ENCODE measurements around the gene SHF.

The SHF gene

DNA sequence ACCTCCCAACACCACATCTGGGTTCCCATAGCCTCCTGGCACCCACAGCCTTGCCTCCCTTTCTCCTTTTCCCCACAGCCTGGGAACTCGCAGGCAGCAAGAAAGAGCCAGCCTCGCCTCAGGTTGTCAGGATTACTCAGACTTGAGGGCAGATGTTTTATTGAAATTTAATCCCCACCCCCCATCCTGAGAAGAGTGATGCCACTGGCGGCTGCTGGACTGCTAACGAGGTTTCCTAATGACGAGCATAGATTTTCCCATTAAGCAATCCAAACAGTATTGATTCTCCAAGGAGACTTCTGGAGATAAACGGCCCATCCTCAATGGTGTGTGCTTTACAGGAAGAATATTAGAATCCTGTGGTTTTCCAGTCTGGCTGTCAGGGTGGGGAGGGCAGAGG is 13.7 kb downstream of the SHF start:
- no peaks in the 10 kb centered on the region for H3K79me2 ChIP-seq (ENCODE audit: control insufficient read depth, low read length)
- H4K20me1 ChIP-seq (ENCODE audit: control insufficient read depth, insufficient read depth, low read depth, low read length), result no peaks in the 10 kb centered on the region
- H3K4me1 ChIP-seq (ENCODE audit: control insufficient read depth, low read length), result peaks cover 10% of the 10 kb centered on the region
- H3K27me3 ChIP-seq (ENCODE audit: control insufficient read depth, low read length), result no peaks in the 10 kb centered on the region
- no peak overlapping the region for H3K27ac ChIP-seq (ENCODE audit: low read depth, low read length)
- H3K9me3 ChIP-seq (ENCODE audit: control insufficient read depth, insufficient read depth, low read length), result no peaks in the 10 kb centered on the region
- H3K4me2 ChIP-seq (ENCODE audit: low read length), result no peak overlapping the region
- H3K36me3 ChIP-seq (ENCODE audit: control insufficient read depth, low read length), result no peaks in the 10 kb centered on the region
- H3K9me2 ChIP-seq (replicated peaks; ENCODE audit: control insufficient read depth, low read length), result no peaks in the 10 kb centered on the region
- TF ChIP-seq EZH2phosphoT487 (IDR thresholded peaks at IDR 0.05; ENCODE audit: borderline replicate concordance, low read length) (no peak), CTCF (IDR thresholded peaks at IDR 0.05; ENCODE audit: low read depth, low read length, poor library complexity, severe bottlenecking) (no peak)
- H3K4me3 ChIP-seq (ENCODE audit: low read length), result no peak overlapping the region
- 0 out of 2 replicates have a peak, but pooled peaks cover 5% of the 10 kb centered on the region for H3F3A ChIP-seq (ENCODE audit: control insufficient read depth, insufficient read depth)

- Histone ChIP-seq H3K36me3 (ENCODE audit: control insufficient read depth, low read length) (no peaks in the 10 kb centered on the region), H4K20me1 (ENCODE audit: control insufficient read depth, insufficient read depth, low read depth, low read length) (no peaks in the 10 kb centered on the region), H3K9me3 (ENCODE audit: control insufficient read depth, insufficient read depth, low read length) (no peaks in the 10 kb centered on the region), H3K4me3 (ENCODE audit: low read length) (no peak overlapping the region), H3K27me3 (ENCODE audit: control insufficient read depth, low read length) (no peaks in the 10 kb centered on the region), H3K4me2 (ENCODE audit: low read length) (no peak overlapping the region), H3K9me2 (replicated peaks; ENCODE audit: control insufficient read depth, low read length) (no peaks in the 10 kb centered on the region), H3K27ac (ENCODE audit: low read depth, low read length) (no peak overlapping the region), H3F3A (ENCODE audit: control insufficient read depth, insufficient read depth) (0 out of 2 replicates have a peak, but pooled peaks cover 5% of the 10 kb centered on the region), H3K79me2 (ENCODE audit: control insufficient read depth, low read length) (no peaks in the 10 kb centered on the region), H3K4me1 (ENCODE audit: control insufficient read depth, low read length) (peaks cover 15% of the 10 kb centered on the region)
- TF ChIP-seq EZH2phosphoT487 (IDR thresholded peaks at IDR 0.05; ENCODE audit: borderline replicate concordance, low read length) (no peak), CTCF (IDR thresholded peaks at IDR 0.05; ENCODE audit: low read depth, low read length, poor library complexity, severe bottlenecking) (no peak)
Measured at GRCh38 chr15:45171912-45172311, 15.9 kb downstream of the SHF start.

DNA sequence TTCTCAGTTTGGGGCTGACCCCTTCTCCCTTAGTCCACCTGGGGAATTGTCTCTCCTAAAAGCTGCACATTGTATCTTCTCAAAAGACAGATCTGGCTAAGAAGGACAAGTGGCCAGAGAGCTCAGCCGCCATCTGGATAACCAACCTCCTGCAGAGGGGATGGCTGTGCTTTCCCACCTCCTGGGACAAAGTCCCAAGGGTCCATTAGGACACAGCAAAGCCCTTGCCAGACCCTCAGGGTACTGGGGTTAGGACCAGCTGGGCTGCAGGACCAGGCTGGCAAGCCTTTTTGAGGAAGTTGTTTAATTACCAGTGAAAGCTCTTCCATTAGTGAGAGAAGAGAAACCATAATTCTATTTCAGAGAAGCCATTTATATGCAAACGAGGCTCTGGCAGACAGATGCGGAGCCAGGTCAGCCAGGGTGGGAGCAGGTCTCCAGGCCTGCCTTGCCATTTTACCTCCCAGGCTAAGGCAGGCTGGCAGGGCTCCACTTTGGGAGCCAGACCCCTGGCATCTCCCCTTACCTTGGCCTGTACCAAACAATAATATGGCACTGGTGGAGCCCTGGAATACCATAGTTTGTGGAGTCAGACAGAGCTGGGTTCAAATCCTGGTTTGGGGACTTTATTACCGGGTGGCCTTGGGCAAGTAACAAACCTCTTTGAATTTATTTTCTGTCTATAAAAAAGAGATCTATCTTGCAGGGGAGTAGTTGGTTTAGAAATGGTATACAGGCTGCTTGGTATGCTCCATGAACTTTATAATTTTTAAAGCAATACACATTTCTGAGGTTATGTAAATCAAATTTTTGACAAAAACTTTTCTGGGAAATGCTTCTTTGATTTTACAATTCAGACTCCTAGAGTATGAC is 17.9 kb downstream of the SHF start:
- Histone ChIP-seq H3K9me2 (replicated peaks; ENCODE audit: control insufficient read depth, low read length) (no peaks in the 10 kb centered on the region), H3K4me3 (ENCODE audit: low read length) (no peak overlapping the region), H3K9me3 (ENCODE audit: control insufficient read depth, insufficient read depth, low read length) (no peaks in the 10 kb centered on the region), H3F3A (ENCODE audit: control insufficient read depth, insufficient read depth) (0 out of 2 replicates have a peak, but pooled peaks cover 5% of the 10 kb centered on the region), H3K4me1 (ENCODE audit: control insufficient read depth, low read length) (peaks cover 31% of the 10 kb centered on the region), H3K27ac (ENCODE audit: low read depth, low read length) (no peak overlapping the region), H3K27me3 (ENCODE audit: control insufficient read depth, low read length) (no peaks in the 10 kb centered on the region), H3K4me2 (ENCODE audit: low read length) (no peak overlapping the region), H3K79me2 (ENCODE audit: control insufficient read depth, low read length) (peaks cover 17% of the 10 kb centered on the region), H3K36me3 (ENCODE audit: control insufficient read depth, low read length) (no peaks in the 10 kb centered on the region), H4K20me1 (ENCODE audit: control insufficient read depth, insufficient read depth, low read depth, low read length) (no peaks in the 10 kb centered on the region)
- TF ChIP-seq EZH2phosphoT487 (IDR thresholded peaks at IDR 0.05; ENCODE audit: borderline replicate concordance, low read length), result no peak
- no peak for TF ChIP-seq CTCF (IDR thresholded peaks at IDR 0.05; ENCODE audit: low read depth, low read length, poor library complexity, severe bottlenecking)
